Mucosa of rectum (tissue), 2 donors: ENCODE measurements around the gene TMEM165.

Source experiments
- H3K27ac ChIP-seq, 2 donors: one replicate each; pipeline ENCODE4 v1.7.0; 2013; ENCODE audit warnings: inconsistent platforms in 2 of 2, low read depth in 2 of 2, low read length in 2 of 2
- H3K27me3 ChIP-seq, 2 donors: one replicate each; pipeline ENCODE4 v1.7.0; 2013; ENCODE audit warnings: low read length in 2 of 2; ENCODE audit not compliant: control insufficient read depth in 2 of 2, insufficient read depth in 2 of 2
- H3K36me3 ChIP-seq, 2 donors: one replicate each; pipeline ENCODE4 v1.7.0; 2013; ENCODE audit warnings: low read length in 2 of 2; ENCODE audit not compliant: control insufficient read depth in 2 of 2, insufficient read depth in 2 of 2
- H3K4me1 ChIP-seq, 2 donors: one replicate each; pipeline ENCODE4 v1.7.0; 2013; ENCODE audit warnings: low read length in 2 of 2, mild to moderate bottlenecking in 1 of 2; ENCODE audit not compliant: control insufficient read depth in 2 of 2, insufficient read depth in 2 of 2
- H3K4me3 ChIP-seq, 2 donors: one replicate each; pipeline ENCODE4 v1.7.0; 2013; ENCODE audit warnings: low read length in 2 of 2
- H3K9ac ChIP-seq, 2 donors: one replicate each; pipeline ENCODE4 v1.7.0; 2013; ENCODE audit warnings: low read length in 2 of 2, low read depth in 1 of 2, mild to moderate bottlenecking in 1 of 2
- H3K9me3 ChIP-seq, 2 donors: one replicate each; pipeline ENCODE4 v1.7.0; 2013; ENCODE audit warnings: low read length in 2 of 2; ENCODE audit not compliant: control insufficient read depth in 2 of 2
- donor health status: healthy.
- donor health status: Normal muscosa, but diverticular disease.

Gene TMEM165

DNA sequence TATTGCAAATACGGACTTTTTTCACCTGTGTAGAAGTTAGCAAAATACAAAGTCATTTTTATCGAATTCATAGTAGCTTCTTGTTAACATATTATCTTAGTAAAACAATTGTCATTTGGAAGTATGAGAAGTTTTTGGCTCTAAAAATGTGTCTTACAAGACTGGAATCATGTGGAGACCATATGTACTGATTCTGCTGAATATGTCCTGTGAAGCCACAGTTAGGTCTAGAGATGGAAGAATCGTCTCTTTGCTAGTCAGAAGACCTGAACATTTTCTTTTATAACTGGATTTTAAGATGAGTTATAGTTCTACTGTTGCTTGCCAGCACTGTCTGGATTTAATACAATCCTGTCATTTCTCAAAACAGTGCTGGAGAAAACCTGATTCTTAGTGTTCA lies 29.0 kb downstream of the TMEM165 start:
- Histone ChIP-seq H3K27me3 (no peaks in the 10 kb centered on the region), H3K4me1 (no peaks in the 10 kb centered on the region), H3K9ac (no peak overlapping the region), H3K4me3 (no peak overlapping the region), H3K9me3 (no peaks in the 10 kb centered on the region), H3K27ac (no peak overlapping the region), H3K36me3 (peaks cover 57 to 59% of the 10 kb centered on the region in 2 donors)

DNA sequence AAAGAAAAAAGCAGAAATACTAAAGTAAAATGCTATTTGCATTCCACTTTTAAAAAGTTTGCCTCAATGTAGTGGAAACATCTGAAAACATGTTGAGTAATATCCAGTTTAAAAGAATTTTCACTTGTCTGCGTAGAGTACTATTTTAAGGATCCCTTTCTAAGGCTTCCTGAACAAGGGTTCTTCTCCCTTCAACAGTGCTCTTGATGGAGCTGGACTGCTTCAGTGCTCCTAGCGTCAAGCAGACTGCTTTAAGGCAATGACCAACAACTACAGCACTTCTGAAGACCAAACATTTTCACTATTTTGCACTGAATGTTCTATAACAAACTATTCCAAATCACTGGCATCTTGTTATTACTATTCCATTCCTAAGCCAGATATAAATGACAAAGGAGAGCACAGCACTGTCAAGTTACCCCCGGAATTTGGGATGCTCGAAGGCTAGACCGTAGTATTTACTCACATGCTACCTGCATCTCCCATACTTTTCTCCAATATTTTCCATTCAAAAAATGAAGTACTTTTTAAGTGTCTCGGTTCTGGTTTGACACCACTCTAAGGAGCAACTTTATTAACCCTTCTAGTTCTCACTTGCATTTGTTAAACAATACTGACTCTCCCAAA lies 36.1 kb downstream of the TMEM165 start:
- Histone ChIP-seq H3K36me3 (peaks cover 38 to 49% of the 10 kb centered on the region in 2 donors), H3K4me3 (no peak overlapping the region), H3K9me3 (no peaks in the 10 kb centered on the region), H3K27me3 (no peaks in the 10 kb centered on the region), H3K9ac (no peak overlapping the region), H3K4me1 (no peaks in the 10 kb centered on the region), H3K27ac (no peak overlapping the region)

DNA sequence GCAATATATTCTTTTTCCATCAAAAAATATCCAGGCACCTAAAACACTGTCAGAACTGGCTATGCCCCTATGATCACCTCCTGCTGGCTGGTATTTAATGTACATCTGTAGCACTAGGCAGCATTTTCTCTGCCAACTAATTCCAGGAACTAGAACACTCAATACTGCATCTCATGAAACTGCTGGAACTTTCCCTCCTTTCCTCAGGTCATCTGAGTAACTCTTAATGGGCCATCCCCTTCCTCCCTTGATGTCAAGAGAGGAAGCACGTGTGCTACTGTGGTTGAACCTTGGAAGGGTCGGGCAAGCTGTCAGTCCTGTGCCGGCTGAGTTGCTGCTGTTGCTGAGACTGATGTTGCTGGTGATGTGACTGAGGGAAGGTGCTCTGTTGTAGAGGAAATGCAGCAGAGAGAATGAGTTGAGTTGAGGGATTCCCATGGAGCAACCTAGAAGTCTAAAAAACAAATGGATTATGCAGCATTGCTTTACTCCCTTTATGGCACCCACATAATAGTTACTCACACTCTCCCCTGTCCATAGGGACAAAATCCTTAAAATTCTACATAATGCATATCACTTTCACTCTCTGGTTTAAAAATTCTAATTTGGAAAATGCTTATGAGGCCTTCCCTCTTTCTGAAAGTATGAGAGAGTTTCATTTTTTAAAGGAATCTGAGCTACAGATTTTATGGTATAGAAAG lies 39.5 kb downstream of the TMEM165 start:
- H3K27me3 ChIP-seq: no peaks in the 10 kb centered on the region
- peaks cover 3 to 11% of the 10 kb centered on the region in 2 donors for H3K4me1 ChIP-seq
- no peaks in the 10 kb centered on the region for H3K9me3 ChIP-seq
- no peak overlapping the region for H3K4me3 ChIP-seq
- peaks cover 30 to 42% of the 10 kb centered on the region in 2 donors for H3K36me3 ChIP-seq
- no peak overlapping the region for H3K27ac ChIP-seq
- no peak overlapping the region for H3K9ac ChIP-seq

DNA sequence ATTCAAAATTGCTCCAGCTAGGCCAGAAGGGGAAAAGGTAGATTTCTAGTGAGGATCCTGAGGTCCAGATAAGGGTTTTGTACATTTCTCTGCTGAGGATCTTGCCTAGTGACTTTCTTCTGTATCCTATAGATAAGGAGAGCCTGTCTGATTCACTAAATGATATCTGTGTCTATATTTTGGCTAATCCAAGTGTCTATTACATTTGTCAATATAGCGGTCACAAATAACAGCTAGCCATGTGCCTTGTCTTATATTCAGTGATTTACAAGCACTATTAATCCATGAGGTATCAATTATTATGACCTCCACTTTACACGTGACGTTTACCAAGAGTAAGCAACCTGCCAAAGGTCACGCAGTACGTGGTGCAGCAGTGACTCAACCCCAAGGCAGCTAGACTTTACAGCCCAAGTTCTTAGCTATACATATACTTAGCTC lies 41.6 kb downstream of the TMEM165 start:
- H3K27me3 ChIP-seq: no peaks in the 10 kb centered on the region
- peak overlapping the region in 1 of 2 donors; percentile 22 for H3K4me3 ChIP-seq
- no peak overlapping the region for H3K9ac ChIP-seq
- H3K9me3 ChIP-seq: no peaks in the 10 kb centered on the region
- H3K36me3 ChIP-seq: peaks cover 25 to 37% of the 10 kb centered on the region in 2 donors
- H3K27ac ChIP-seq: peak overlapping the region in 1 of 2 donors; percentile 15
- H3K4me1 ChIP-seq: peaks cover 3 to 11% of the 10 kb centered on the region in 2 donors

DNA sequence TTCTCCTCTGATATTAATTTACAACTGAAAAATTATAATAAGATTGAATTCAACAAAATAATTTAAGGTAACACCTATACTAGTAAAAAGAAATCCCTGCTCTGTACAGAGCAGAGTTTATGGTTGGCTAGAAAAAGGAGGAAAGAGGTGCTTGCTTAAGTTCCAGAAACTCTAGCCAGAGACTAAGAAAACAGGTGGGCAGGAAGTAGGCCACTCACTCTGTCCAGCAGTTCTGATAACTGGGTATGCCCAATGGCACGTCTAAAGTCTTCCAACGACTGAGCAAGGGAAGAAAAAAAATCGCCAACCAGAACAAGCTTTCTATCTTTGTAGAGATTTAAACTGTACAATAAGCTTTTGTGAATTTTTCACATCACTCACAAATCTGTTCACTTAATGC lies 42.1 kb downstream of the TMEM165 start:
- H3K27me3 ChIP-seq: no peaks in the 10 kb centered on the region
- peaks cover 3 to 11% of the 10 kb centered on the region in 2 donors for H3K4me1 ChIP-seq
- peak overlapping the region in 1 of 2 donors; percentile 39 for H3K4me3 ChIP-seq
- peaks cover 28 to 40% of the 10 kb centered on the region in 2 donors for H3K36me3 ChIP-seq
- H3K9me3 ChIP-seq: no peaks in the 10 kb centered on the region
- H3K9ac ChIP-seq: peak overlapping the region in 1 of 2 donors; percentile 48
- peak overlapping the region; percentile 56 to 83 for H3K27ac ChIP-seq

DNA sequence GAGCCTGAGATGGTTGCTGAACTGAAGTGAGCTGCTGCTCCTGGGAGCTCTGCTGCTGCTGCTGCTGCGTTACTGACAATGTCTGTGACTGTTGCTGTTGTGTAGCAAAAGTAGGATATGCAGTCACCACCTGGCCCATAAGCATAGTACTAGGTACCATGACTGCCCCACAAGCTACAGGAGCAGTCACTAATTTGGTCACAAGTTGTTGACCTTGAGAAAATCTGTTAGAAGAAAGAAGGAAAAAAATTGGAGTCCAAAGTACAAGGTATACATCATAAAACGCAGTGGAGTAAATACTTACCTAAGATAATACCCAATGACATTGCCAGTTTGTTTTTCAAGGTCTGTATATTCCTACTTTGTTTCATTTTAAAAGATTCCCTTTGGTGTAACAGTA lies 42.6 kb downstream of the TMEM165 start:
- H3K27ac ChIP-seq: peak overlapping the region; percentile 56 to 83
- H3K4me1 ChIP-seq: peaks cover 3 to 11% of the 10 kb centered on the region in 2 donors
- H3K4me3 ChIP-seq: peak overlapping the region; percentile 39 to 43
- no peaks in the 10 kb centered on the region for H3K9me3 ChIP-seq
- H3K27me3 ChIP-seq: no peaks in the 10 kb centered on the region
- H3K9ac ChIP-seq: peak overlapping the region in 1 of 2 donors; percentile 48
- H3K36me3 ChIP-seq: peaks cover 26 to 35% of the 10 kb centered on the region in 2 donors

DNA sequence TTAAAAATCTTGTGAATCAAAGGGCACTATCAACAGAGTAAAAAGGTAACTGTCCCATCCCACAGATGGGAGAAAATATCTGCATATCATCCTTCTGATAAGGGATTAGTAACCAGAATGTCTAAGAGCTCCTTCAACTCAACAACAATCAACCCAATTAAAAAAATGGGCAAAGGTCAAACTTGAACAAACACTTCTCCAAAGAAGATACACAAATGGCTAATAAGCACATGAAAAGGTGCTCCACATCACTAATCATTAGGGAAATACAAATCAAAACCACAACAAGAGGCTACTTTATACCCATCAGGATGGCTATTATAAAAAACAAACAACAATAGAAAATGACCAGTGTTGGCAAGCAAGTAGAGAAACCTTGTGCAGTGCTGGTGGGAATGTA lies 43.3 kb downstream of the TMEM165 start:
- H3K9me3 ChIP-seq: no peaks in the 10 kb centered on the region
- H3K4me3 ChIP-seq: no peak overlapping the region
- peaks cover 29 to 33% of the 10 kb centered on the region in 2 donors for H3K36me3 ChIP-seq
- peak overlapping the region in 1 of 2 donors; percentile 83 for H3K27ac ChIP-seq
- peaks cover 3 to 11% of the 10 kb centered on the region in 2 donors for H3K4me1 ChIP-seq
- no peak overlapping the region for H3K9ac ChIP-seq
- no peaks in the 10 kb centered on the region for H3K27me3 ChIP-seq

DNA sequence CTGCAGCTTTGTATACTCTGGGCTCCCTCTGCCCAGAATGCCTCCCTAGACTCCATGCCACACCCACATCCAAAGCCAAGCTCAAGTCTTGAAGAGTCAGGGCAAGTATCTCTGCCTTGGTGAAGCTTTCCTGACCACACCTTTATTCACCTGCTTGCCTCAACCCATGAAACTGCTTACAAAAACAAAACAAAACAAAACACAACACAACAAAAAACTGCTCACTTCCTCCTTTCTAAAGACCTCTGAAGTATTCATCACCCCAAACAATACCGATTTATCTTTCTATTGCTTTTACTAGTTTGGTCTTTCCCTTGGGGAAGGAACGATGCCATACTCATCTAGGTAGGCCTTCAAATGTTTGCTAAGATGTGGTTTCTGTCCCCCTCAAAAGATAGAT lies 45.0 kb downstream of the TMEM165 start:
- H3K9ac ChIP-seq: no peak overlapping the region
- H3K27ac ChIP-seq: no peak overlapping the region
- H3K4me3 ChIP-seq: no peak overlapping the region
- H3K27me3 ChIP-seq: no peaks in the 10 kb centered on the region
- H3K36me3 ChIP-seq: peaks cover 19% of the 10 kb centered on the region in 2 donors
- no peaks in the 10 kb centered on the region for H3K9me3 ChIP-seq
- peaks cover 3 to 11% of the 10 kb centered on the region in 2 donors for H3K4me1 ChIP-seq

DNA sequence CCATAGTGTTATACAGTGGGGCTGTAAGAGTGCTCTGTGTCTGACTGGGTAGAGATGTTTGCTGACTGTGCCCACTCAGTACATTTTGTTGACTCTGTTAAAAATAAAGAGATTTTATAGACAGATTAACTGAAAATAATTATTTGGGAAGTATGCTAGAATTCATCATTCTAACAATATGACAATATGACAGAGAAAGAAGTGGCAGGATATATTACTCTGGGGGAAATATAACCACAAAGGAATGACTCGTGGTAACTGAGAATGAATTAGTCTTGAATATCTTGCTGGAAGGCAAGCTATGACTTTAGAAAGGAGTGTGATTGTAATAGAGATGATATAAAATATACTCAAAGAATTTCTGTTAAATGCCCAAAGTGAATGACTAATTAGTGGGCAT lies 46.8 kb downstream of the TMEM165 start:
- Histone ChIP-seq H3K9ac (no peak overlapping the region), H3K4me3 (no peak overlapping the region), H3K4me1 (peaks cover 3 to 8% of the 10 kb centered on the region in 2 donors), H3K27ac (no peak overlapping the region), H3K27me3 (no peaks in the 10 kb centered on the region), H3K36me3 (peaks cover 12 to 19% of the 10 kb centered on the region in 2 donors), H3K9me3 (no peaks in the 10 kb centered on the region)

DNA sequence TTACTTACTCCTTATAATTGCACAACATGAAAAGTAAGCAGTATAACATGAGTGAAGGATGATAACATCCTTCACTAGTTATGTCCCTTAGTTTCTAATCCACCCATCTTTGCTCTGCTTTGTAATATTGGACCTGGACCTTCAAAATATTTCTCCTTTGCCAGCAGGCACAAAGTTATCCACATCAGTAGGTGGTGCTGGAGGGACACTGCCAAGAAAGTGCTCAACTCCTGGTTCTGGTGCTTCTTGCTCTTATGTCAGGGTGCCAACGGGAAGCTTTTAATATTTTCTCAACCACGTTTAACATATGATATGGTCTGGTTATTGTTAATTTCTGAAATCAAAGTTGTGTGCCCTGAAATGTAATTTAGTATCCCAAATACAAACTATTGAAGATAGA lies 49.1 kb downstream of the TMEM165 start:
- Histone ChIP-seq H3K4me3 (no peak overlapping the region), H3K9ac (no peak overlapping the region), H3K27ac (no peak overlapping the region), H3K4me1 (no peaks in the 10 kb centered on the region), H3K9me3 (no peaks in the 10 kb centered on the region), H3K27me3 (no peaks in the 10 kb centered on the region), H3K36me3 (peaks cover 16 to 38% of the 10 kb centered on the region in 2 donors)
